Smooth muscle cell (in vitro differentiated cells): ENCODE measurements around the gene CEP192. TPM values are rescaled to one million over a fixed set of nuclear protein-coding genes. Genes with fewer than 3 reads are reported as not detected.

Source experiments
- DNase-seq: peaks from one replicate; lab custom pipeline; 2025; ENCODE audit not compliant: unreplicated experiment; lab: John Stamatoyannopoulos, UW
- H2AFZ ChIP-seq: fragments of 200-600 bp; sonication (generic); 2 replicates; pipeline ENCODE4 v1.6.0; 2016; ENCODE audit warnings: antibody characterized with exemption, low read depth, mild to moderate bottlenecking
- H3F3A ChIP-seq: fragments of 200-600 bp; sonication (generic); 2 replicates; pipeline ENCODE4 v1.6.0; 2017; ENCODE audit warnings: antibody characterized with exemption, low read depth
- H3K27ac ChIP-seq: fragments of 200-600 bp; sonication (generic); 2 replicates; pipeline ENCODE4 v1.5.1; 2016; ENCODE audit warnings: low read depth, mild to moderate bottlenecking
- H3K27me3 ChIP-seq: fragments of 200-600 bp; sonication (generic); 2 replicates; pipeline ENCODE4 v1.6.1; 2016; ENCODE audit warnings: low read depth, mild to moderate bottlenecking
- H3K36me3 ChIP-seq: fragments of 200-600 bp; sonication (generic); 2 replicates; pipeline ENCODE4 v1.5.1; 2016; ENCODE audit warnings: low read depth
- H3K4me1 ChIP-seq: fragments of 200-600 bp; sonication (generic); 2 replicates; pipeline ENCODE4 v1.5.1; 2016; ENCODE audit warnings: low read depth
- H3K4me2 ChIP-seq: fragments of 200-600 bp; sonication (generic); 2 replicates; pipeline ENCODE4 v1.6.0; 2016; ENCODE audit warnings: mild to moderate bottlenecking
- H3K4me3 ChIP-seq: fragments of 200-600 bp; sonication (generic); 2 replicates; pipeline ENCODE4 v1.5.1; 2016; ENCODE audit warnings: mild to moderate bottlenecking
- H3K79me2 ChIP-seq: fragments of 200-600 bp; sonication (generic); 2 replicates; pipeline ENCODE4 v1.6.0; 2016; ENCODE audit warnings: low read depth, mild to moderate bottlenecking
- H3K9ac ChIP-seq: fragments of 200-600 bp; sonication (generic); 2 replicates; pipeline ENCODE4 v1.6.0; 2016; ENCODE audit warnings: low read depth
- H3K9me3 ChIP-seq: fragments of 200-600 bp; sonication (generic); replicated peaks from 2 replicates; pipeline ENCODE4 v1.5.1; 2016; ENCODE audit warnings: low read depth
- H4K20me1 ChIP-seq: fragments of 200-600 bp; sonication (generic); 2 replicates; pipeline ENCODE4 v1.6.0; 2016; ENCODE audit warnings: low read depth
- CTCF ChIP-seq: fragments of 200-600 bp; sonication (generic); IDR thresholded peaks from 2 replicates; pipeline ENCODE4 v1.5.1; 2017; ENCODE audit warnings: borderline replicate concordance, mild to moderate bottlenecking, antibody characterized with exemption; ENCODE audit not compliant: insufficient read depth, poor library complexity, severe bottlenecking
- WGBS: methylation state at CpG from one replicate; pipeline ENCODE4 v1.1.7; 2016; ENCODE audit warnings: low lambda C conversion rate; 5-methylcytosine and 5-hydroxymethylcytosine counted together
- polyA plus RNA-seq: library from polyadenylated mRNA; unstranded; fragments of >200 nt; fragmentation: Nextera tagmentation; extraction: Ambion mirVana; gene quantifications from 2 replicates; pipeline ENCODE4 v1.2.1, GENCODE V29; 2016
- total RNA-seq: library from RNA; depleted of rRNA; stranded (reverse); fragments of >200 nt; gene quantifications from 2 replicates; pipeline ENCODE4 v1.2.3, GENCODE V29; 2014

CEP192 gene
- total and polyA plus RNA-seq, 2 experiments from 2014 or later = 4.1 to 22.2 TPM

- Histone ChIP-seq H4K20me1 (no peaks in the 10 kb centered on the region), H3K27ac (no peak overlapping the region), H3K9me3 (no peaks in the 10 kb centered on the region), H3F3A (no peaks in the 10 kb centered on the region), H2AFZ (no peak overlapping the region), H3K9ac (no peak overlapping the region), H3K4me1 (no peaks in the 10 kb centered on the region), H3K27me3 (no peaks in the 10 kb centered on the region), H3K36me3 (no peaks in the 10 kb centered on the region), H3K79me2 (no peaks in the 10 kb centered on the region), H3K4me2 (no peak overlapping the region), H3K4me3 (no peak overlapping the region)
- no peak for TF ChIP-seq CTCF
- 75% methylated on average over 5 of the region's 5 CpGs for WGBS
- DNase-seq = no peak
These were observed 134.0 kb downstream of the CEP192 start for GRCh38 chr18:13125191-13125590.

- WGBS = 96% methylated on average over 17 of the region's 17 CpGs
- H3K79me2 ChIP-seq = no peaks in the 10 kb centered on the region
- H3F3A ChIP-seq = no peaks in the 10 kb centered on the region
- no peak overlapping the region for H2AFZ ChIP-seq
- no peaks in the 10 kb centered on the region for H3K36me3 ChIP-seq
- no peak overlapping the region for H3K9ac ChIP-seq
- no peak overlapping the region for H3K27ac ChIP-seq
- TF ChIP-seq CTCF = no peak
- no peak overlapping the region for H3K4me2 ChIP-seq
- H3K4me1 ChIP-seq = no peaks in the 10 kb centered on the region
- H3K9me3 ChIP-seq = no peaks in the 10 kb centered on the region
- H3K27me3 ChIP-seq = no peaks in the 10 kb centered on the region
- H3K4me3 ChIP-seq = no peak overlapping the region
- no peak for DNase-seq
- H4K20me1 ChIP-seq = no peaks in the 10 kb centered on the region
These were observed 135.9 kb downstream of the CEP192 start for GRCh38 chr18:13126966-13127598.

- Histone ChIP-seq H3K4me1 (no peaks in the 10 kb centered on the region), H3K9ac (no peak overlapping the region), H2AFZ (no peak overlapping the region), H3K36me3 (no peaks in the 10 kb centered on the region), H3K4me3 (no peak overlapping the region), H4K20me1 (no peaks in the 10 kb centered on the region), H3K27ac (no peak overlapping the region), H3K27me3 (no peaks in the 10 kb centered on the region), H3K4me2 (no peak overlapping the region), H3K9me3 (no peaks in the 10 kb centered on the region), H3K79me2 (no peaks in the 10 kb centered on the region), H3F3A (no peaks in the 10 kb centered on the region)
- DNase-seq = no peak
- WGBS = 86% methylated on average over 6 of the region's 6 CpGs
- TF ChIP-seq CTCF = no peak
These were observed 140.1 kb downstream of the CEP192 start for GRCh38 chr18:13131283-13131682.
